K562 (cell line): Measurements from ENCODE around the gene RELA. TPM values are rescaled to one million over a fixed set of nuclear protein-coding genes. Genes with fewer than 3 reads are reported as not detected.

Experiments used
- E2F8 ChIP-seq: fragments of 450-650 bp; IDR thresholded peaks from 2 replicates; pipeline ENCODE4 v1.7.1; 2018; ENCODE audit warnings: mild to moderate bottlenecking, low read depth; ENCODE audit not compliant: partially characterized antibody
- HLTF ChIP-seq: fragments of 450-650 bp; IDR thresholded peaks from 2 replicates; pipeline ENCODE4 v1.6.1; 2016
- NFIC ChIP-seq: fragments of 450-650 bp; IDR thresholded peaks from 2 replicates; pipeline ENCODE4 v1.6.1; 2017; ENCODE audit warnings: mild to moderate bottlenecking, inconsistent platforms
- PCBP2 ChIP-seq: fragments of 200-400 bp; formaldehyde crosslinking; IDR thresholded peaks from 2 replicates; pipeline ENCODE4 v1.6.1; 2018; ENCODE audit warnings: low read length, low read depth, mild to moderate bottlenecking, moderate library complexity; ENCODE audit not compliant: poor library complexity, severe bottlenecking
- RBM14 ChIP-seq: fragments of 200-400 bp; formaldehyde crosslinking; IDR thresholded peaks from 2 replicates; pipeline ENCODE4 v1.6.1; 2018; ENCODE audit warnings: low read depth, mild to moderate bottlenecking, low read length, moderate library complexity, borderline replicate concordance; ENCODE audit not compliant: insufficient read depth
- SIN3B ChIP-seq: fragments of 450-650 bp; IDR thresholded peaks from 2 replicates; pipeline ENCODE4 v1.6.1; 2017; ENCODE audit warnings: low read depth, mild to moderate bottlenecking, moderate library complexity
- SMC3 ChIP-seq: conservative IDR thresholded peaks from 2 replicates; pipeline ENCODE4 v1.6.1; 2011; ENCODE audit warnings: low read depth, low read length, improper control_type of control experiment; ENCODE audit not compliant: insufficient read depth
- TOE1 ChIP-seq, 2 experiments: fragments of 450-650 bp in 1 of 2; sonication (generic) in 1 of 2; formaldehyde crosslinking in 1 of 2; IDR thresholded peaks; 2 replicates each; pipeline versions ENCODE4 v1.7.1 to v1.8.0; 2016 to 2022; ENCODE audit warnings: borderline replicate concordance in 2 of 2, mild to moderate bottlenecking in 2 of 2, antibody characterized with exemption in 1 of 2, inconsistent platforms in 1 of 2, low read depth in 1 of 2, missing genetic modification reagents in 1 of 2, moderate library complexity in 1 of 2
- ZNF274 ChIP-seq: IDR thresholded peaks from 2 replicates; pipeline ENCODE4 v1.6.1; 2011; ENCODE audit warnings: low read depth, mild to moderate bottlenecking, low read length, moderate library complexity, borderline replicate concordance
- ZNF518B ChIP-seq: fragments of 250-450 bp; sonication (Bioruptor Pico); IDR thresholded peaks from 2 replicates; pipeline ENCODE4 v1.5.0; 2021; ENCODE audit warnings: mild to moderate bottlenecking, moderate library complexity
- polyA plus RNA-seq, 8 experiments: library from polyadenylated mRNA; depleted of rRNA in 4 of 8; stranded (reverse) in 5 of 8; unstranded in 3 of 8; fragments of >200 nt; fragmentation: Nextera tagmentation in 2 of 8; fragmentation: Illumina TruSeq in 1 of 8; extraction: Ambion mirVana in 2 of 8; extraction: Trizol in 1 of 8; gene quantifications; 2 replicates each; pipeline versions ENCODE4 v1.2.1 to v1.2.3, GENCODE V29; 2011 to 2014; ENCODE audit warnings: inconsistent platforms in 1 of 8, missing spikeins in 1 of 8
- total RNA-seq, 7 experiments: library from RNA; depleted of rRNA in 6 of 7; stranded (reverse); fragments of >200 nt in 6 of 7; fragmentation: Illumina TruSeq in 2 of 7; extraction: Trizol in 2 of 7; gene quantifications; 2 replicates each; pipeline versions ENCODE4 v1.2.1 to v1.2.3, GENCODE V29; 2011 to 2021; ENCODE audit warnings: low replicate concordance in 1 of 7
- TF ChIP-seq, protein P1 (sequence below), 2 experiments: fragments of 450-650 bp; conservative IDR thresholded peaks; 2 replicates each; pipeline ENCODE4 v1.6.1; 2017; ENCODE audit warnings: mild to moderate bottlenecking in 2 of 2, moderate library complexity in 2 of 2
- TF ChIP-seq, protein P2 (sequence below): fragments of 450-650 bp; IDR thresholded peaks from 2 replicates; pipeline ENCODE4 v1.6.1; 2018; ENCODE audit warnings: mild to moderate bottlenecking, low read depth; ENCODE audit not compliant: partially characterized antibody
- TF ChIP-seq, protein P3 (sequence below): fragments of 250-450 bp; sonication (Bioruptor Pico); IDR thresholded peaks from 2 replicates; pipeline ENCODE4 v1.4.0; 2020; ENCODE audit warnings: borderline replicate concordance

RELA gene
- total and polyA plus RNA-seq, 9 of the 15 experiments (the other 6 are each of a cell fraction or from before 2014, with no cell fraction given), result 6.0 to 67.4 (median 20.6) TPM

DNA sequence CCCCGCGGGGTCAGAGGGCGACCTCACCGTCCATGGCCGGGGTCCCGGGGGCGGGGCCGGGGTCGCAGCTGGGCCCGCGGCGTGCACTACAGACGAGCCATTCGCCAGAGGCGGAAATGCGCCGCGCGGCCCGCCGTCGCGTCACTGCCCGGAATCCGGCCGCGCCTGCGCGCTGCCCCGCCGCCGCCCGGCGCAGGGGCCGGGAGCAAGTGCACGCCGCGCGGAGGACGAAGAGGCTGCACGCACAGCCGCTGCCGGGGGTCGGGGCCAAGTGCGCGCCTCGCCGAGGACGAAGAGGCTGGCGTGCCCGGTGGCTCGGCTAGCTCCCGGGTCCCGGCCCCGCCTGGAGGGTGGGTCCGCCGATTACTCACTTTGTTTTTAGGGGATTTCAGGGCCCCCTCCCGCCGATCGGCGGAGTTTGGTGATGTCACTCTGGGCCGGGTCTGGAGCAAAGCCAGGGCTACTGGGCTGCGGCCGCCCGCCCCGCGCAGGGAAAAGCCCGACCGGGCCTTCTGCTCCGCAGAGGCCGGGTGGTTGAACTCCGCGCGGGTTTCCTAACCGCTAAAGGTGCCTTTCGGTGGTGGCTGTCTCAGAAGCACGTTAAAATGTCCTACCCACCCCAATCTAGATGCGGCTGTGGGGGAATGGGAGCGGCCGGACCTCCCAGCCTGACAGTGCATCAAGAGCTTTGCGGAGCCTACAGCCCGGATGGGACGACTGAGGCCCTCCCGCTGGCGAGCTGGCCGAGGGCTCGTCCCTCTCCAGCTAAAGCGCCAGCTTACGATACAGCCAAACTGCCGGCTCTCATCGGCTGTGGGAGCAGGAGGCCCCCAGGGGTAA, at the start of gene RELA (continued):
- TF ChIP-seq, protein P1, sequence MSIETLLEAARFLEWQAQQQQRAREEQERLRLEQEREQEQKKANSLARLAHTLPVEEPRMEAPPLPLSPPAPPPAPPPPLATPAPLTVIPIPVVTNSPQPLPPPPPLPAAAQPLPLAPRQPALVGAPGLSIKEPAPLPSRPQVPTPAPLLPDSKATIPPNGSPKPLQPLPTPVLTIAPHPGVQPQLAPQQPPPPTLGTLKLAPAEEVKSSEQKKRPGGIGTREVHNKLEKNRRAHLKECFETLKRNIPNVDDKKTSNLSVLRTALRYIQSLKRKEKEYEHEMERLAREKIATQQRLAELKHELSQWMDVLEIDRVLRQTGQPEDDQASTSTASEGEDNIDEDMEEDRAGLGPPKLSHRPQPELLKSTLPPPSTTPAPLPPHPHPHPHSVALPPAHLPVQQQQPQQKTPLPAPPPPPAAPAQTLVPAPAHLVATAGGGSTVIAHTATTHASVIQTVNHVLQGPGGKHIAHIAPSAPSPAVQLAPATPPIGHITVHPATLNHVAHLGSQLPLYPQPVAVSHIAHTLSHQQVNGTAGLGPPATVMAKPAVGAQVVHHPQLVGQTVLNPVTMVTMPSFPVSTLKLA (conservative IDR thresholded peaks at IDR 0.05), result peak; percentile 42 to 78; a peak in 3 of 4 replicates
- TF ChIP-seq NFIC (peak; percentile 97), ZNF274 (no peak), SMC3 (no peak), HLTF (no peak), SIN3B (peak; percentile 79), E2F8 (peak; percentile 42), TOE1 (IDR thresholded peaks at IDR 0.05; ENCODE audit: borderline replicate concordance) (peak; percentile 78; the same call in 1 of the 2 replicates), TOE1 (CRISPR knock-in tag; IDR thresholded peaks at IDR 0.05; ENCODE audit: borderline replicate concordance, low read depth) (no peak), ZNF518B (CRISPR knock-in tag) (no peak), PCBP2 (no peak), RBM14 (0 out of 2 replicates have a peak, but pooled peaks have one; percentile 45)
- TF ChIP-seq, protein P2, sequence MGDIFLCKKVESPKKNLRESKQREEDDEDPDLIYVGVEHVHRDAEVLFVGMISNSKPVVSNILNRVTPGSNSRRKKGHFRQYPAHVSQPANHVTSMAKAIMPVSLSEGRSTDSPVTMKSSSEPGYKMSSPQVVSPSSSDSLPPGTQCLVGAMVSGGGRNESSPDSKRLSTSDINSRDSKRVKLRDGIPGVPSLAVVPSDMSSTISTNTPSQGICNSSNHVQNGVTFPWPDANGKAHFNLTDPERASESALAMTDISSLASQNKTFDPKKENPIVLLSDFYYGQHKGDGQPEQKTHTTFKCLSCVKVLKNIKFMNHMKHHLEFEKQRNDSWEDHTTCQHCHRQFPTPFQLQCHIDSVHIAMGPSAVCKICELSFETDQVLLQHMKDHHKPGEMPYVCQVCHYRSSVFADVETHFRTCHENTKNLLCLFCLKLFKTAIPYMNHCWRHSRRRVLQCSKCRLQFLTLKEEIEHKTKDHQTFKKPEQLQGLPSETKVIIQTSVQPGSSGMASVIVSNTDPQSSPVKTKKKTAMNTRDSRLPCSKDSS, result no peak
- TF ChIP-seq, protein P3, sequence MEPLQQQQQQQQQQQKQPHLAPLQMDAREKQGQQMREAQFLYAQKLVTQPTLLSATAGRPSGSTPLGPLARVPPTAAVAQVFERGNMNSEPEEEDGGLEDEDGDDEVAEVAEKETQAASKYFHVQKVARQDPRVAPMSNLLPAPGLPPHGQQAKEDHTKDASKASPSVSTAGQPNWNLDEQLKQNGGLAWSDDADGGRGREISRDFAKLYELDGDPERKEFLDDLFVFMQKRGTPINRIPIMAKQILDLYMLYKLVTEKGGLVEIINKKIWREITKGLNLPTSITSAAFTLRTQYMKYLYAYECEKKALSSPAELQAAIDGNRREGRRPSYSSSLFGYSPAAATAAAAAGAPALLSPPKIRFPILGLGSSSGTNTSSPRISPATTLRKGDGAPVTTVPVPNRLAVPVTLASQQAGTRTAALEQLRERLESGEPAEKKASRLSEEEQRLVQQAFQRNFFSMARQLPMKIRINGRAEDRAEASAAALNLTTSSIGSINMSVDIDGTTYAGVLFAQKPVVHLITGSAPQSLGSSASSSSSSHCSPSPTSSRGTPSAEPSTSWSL, result peak; percentile 67; the same call in 1 of the 2 replicates
